Retina (tissue), 1 donor: ENCODE measurements around the gene GOLGA6L7.
"Not testable (repeated sequence)": the region's sequence is repeated elsewhere in the genome, so short reads cannot be mapped to it uniquely, and the experiment has no call there.

Experiments used
- DNase-seq: peaks from one replicate; pipeline ENCODE4 v3.0.0-alpha.2; 2016

Gene GOLGA6L7

DNA sequence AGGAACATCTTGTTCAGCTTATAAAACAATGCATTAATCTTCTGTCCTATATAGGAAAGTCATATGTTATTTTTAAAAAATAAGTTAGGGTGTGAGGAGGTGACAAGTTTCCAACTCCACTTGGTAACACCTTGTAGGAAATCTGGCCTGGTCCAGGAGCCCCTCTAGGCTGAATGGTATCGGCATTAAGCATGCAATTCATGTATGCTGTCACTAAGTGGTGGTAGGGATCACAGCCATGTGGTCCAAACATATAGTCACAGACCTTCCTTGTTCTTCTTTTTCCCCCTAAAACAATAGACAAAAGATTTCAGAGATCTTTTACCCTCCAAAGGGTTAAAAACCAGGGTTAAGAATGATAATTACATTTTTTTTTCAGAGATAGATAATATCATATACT lies 33.2 kb upstream of the GOLGA6L7 start:
- no peak for DNase-seq

DNA sequence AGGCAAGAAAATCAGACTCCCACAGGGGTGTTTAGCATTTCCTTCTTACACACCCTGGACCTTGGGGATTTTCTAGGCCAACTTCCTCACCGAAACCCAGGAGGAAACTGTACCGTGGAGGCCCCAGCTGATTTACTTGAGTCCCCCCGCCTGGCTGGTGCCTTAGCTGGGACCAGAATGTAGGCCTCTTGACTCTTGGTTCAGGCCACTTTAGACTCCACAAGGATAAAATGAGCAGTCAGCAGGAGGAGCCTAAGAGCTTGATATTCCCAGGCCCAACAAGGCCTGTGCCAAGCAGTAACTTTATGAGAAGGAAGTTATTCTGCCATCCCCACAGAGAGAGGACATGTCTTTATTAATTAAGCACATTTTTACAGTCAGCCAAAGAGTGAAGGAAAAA lies 32.7 kb upstream of the GOLGA6L7 start:
- no peak for DNase-seq

DNA sequence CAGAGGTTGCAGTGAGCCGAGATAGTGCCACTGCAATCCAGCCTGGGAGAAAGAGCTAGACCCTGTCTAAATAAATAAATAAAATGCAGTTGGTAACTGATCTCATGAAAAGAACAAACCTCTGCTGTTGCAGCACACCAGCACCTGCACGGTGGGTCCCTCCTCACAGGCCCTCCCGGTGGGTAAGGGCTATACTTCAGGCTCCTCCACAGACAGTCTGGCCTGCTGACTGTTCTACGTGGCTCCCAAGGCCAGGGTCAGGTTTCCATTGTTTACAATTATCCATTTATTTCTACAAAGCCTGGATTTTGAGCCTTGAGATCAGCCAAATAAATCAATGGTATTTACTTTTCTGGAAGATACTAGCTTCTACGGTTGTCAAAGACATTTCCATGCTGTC lies 32.2 kb upstream of the GOLGA6L7 start:
- DNase-seq, result no peak

DNA sequence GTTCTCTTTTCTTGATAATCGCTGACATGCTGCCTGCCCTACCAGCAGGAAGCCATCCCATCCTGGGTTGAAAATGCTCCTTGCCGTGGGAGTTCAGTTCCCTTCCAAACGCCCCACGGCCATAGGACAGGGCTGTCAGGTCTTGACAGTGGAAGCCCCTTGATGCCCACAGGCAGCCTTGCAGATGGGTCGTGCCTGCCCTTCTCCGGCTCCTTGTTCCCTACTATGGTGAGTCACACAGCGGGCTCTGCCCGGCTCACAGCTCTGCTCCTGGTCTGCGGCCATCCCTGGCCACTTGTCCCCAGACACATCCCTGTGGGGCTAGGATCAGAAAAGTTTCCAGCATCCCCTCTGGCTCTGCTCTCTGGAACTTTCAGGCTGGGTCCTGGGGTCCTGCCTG lies 31.1 kb upstream of the GOLGA6L7 start:
- no peak for DNase-seq

DNA sequence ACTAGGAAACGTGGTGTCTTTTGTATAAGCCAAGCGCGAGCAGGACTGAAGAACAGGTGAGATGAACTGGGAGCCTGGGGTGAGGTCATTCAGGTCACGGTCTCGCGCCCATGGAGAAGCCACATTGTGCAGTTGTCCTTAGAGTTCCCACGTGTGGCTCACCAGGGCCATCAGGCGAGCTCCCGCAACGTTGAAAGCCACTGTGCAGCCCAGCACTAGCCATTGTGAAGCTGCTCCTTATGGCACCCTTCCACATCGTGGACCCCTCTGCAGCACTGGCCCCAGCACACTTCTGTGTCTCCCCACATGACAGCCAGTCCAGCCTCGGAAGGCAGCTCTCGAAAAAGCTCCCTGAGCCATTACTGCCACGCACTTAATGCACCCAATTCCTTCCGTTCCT lies 29.8 kb upstream of the GOLGA6L7 start:
- no peak for DNase-seq

DNA sequence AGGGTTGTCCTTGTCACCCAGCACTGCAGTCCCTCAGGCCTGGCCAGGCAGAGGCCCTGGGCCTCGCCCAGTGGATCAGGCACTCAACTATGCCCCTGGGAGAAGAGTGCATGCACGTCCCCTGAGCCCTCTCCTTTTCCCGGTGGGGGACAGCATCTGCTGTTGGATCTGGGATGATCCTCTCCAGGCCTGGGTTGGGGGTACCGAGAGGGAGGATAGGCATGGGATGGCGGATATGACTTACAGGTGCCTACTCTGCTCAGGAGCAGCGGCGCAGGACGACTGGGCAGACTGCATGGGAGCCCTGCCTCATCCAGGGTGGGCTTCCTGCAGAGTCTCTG lies 28.4 kb upstream of the GOLGA6L7 start:
- DNase-seq, result no peak

DNA sequence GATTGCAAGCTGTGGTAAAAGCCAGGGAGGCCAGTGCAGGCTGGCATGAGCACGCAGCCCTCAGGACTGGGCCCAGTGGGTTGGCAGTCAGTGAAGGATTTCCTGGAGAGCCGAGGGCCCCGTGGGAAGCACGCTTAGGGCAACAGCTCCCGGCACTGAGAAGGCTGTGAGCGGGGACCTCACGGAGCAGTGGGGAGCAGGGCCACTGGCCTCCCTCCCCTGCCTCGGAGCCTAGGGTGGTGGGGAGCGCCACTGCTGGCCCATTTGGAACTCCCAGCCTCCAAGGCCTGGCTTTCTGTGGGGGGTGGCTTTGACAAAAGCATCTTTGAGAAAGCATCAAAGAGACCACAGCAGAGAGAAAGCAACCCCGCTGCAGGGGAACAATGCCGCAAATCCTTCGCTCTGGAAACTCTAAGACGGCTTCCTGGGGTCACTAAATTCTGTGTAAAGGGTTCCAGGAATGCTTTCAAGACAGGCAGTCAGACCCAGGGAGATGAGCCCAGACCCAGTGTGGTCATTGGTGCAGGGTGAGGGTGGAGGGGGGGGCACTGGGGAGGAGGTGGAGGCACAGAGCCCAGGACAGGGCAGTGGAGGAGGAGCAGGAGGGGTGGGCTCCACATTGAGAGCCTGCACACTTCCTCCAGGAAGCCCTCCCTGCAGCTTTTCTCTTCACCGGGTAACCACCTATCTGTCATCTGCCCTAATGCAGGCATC lies 27.8 kb upstream of the GOLGA6L7 start:
- DNase-seq, result peak; percentile 51

DNA sequence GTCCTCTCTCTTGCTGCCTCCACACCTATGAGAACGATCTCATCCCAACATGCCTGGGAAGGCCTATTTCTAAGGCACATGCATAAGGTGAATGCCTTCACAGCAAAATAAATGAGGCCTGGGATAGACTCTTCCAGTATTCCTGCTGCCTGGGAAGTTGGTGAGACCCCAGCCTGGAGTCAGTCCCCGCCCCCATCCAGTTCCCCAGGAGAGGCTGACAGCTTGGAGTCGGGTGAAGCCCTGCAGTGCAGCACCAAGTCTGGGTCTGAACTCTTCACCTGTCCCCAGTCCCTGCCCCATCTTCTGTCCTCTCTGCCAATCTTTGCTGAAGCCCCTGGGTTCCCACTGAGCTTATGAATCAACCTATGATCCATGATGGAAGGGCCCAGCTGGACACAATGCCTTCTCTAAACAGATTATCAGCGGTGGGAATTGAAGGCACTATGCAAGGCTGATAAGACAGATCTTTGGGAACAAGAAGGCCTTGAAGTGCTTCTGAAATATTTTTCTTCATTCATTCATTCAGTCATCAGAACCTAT lies 27.1 kb upstream of the GOLGA6L7 start:
- DNase-seq, result no peak

DNA sequence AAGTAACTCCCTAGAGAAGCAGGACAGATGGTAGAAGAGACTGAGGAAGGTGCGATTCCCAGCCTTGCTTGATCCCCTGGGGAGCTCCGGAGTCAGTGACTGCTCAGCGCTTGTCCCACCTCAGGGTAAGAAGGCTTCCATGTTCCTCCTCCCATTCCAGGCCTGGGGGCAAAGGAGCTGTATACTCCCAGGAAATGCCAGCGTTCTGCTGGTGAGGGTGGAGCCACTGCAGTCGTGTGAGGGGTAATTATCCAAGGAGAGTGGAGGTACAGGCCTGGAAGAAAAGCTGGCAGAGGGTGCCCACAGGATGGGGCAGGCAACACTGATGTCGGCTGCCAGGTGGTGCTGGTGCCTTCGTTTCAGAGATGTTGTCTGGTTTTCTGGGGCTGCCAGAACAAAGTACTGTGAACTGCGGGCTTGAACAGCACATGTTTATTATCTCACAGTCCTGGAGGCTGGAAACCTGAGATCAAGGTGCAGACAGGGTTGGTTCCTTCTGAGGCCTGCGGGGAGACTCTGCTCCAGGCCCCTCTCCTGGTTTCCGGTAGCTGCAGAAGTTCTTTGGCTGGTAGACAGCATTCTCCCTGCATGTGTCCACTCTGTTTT lies 25.2 kb upstream of the GOLGA6L7 start:
- no peak for DNase-seq

DNA sequence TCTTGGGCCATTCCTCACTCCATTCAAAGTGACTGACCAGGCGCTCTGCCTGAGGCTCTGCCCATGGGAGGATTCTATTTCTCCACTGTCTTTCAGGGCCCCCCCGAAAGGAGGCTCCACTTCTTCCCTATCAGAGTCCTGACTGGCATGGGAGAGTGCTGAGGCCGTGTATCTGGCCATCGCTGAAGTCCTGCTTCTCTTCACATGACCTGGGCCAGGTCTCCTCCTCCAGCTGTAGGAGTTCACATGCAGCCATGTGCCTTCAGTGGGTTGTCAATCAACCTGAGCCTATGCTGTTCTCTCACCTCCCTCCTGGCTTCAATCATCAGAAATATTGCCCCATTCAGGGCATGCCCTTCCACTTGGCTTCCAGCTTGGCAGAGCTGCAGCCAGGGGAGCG lies 24.6 kb upstream of the GOLGA6L7 start:
- DNase-seq, result no peak

DNA sequence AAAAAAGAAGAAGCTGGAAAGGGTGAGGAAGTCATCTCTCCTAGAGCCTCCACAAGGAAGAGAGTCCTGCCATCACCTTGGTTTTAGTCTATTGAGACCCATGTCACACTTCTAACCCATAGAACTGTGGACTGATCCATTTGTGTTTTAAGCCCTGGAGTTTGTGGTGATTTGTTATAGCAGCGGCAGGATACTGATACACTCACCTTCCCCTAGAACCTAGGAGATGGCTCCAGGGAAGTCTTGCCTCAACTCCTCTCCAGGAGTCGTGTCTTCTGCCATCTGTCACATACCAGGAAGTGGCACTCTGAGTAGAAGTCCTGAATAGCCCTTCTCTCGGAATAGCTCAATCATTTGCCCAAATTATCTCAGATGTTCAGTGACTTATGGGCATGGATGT lies 22.7 kb upstream of the GOLGA6L7 start:
- DNase-seq, result no peak

DNA sequence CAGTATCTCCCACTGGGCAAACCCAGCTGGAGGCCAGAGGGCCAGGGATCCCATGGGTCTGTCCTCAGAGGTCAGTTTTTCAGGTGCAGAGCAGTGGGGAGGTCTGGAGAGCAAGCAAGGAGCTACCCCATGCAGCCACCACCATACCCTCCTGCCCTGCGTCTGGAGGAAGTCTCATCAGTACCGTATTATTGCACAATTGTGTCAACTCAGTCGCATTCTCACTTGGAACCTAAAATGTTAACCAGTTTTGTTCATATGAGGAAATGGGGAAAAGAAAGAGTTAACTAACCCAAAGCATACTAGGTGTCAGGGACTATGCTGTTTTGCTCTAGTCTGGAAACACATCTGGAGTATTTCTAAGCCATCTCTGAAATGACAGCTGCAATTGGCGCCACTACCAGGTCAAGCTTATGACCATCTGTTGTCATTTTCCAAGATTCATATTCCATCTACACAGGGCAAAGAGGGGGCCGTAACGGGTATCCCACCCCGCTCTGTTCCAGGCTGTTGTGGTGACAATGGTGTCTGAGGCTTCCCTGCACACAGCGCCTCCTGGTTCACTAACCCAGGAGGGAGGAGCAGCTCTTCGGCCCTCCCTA lies 20.4 kb upstream of the GOLGA6L7 start:
- no peak for DNase-seq

DNA sequence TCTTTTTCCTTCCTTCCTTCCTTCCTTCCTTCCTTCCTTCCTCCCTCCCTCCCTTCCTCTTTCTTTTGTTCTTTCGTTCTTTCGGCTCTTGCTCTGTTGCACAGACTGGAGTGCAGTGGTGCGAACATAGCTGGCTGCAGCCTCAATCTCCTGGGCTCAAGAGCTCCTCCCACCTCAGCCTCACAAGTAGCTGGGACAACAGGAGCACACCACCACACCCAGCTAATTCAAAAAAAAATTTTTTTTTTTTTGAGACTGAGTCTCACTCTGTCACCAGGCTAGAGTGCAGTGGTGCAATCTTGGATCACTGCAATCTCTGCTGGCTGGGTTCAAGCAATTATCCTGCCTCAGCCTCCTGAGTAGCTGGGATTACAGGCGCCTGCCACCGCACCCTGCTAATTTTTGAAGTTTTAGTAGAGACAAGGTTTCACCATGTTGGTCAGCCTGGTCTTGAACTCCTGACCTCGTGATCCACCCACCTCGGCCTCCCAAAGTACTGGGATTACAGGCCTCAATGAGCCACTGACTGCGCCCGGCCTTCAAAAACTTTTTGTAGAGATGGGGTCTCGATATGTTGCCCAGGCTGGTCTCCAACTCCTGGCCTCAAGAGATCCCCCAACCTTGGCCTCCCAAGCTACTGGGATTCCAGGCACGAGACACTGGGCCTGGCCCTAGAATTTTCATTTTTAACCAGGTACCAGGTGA lies 13.3 kb upstream of the GOLGA6L7 start:
- DNase-seq, result not testable (repeated sequence)

DNA sequence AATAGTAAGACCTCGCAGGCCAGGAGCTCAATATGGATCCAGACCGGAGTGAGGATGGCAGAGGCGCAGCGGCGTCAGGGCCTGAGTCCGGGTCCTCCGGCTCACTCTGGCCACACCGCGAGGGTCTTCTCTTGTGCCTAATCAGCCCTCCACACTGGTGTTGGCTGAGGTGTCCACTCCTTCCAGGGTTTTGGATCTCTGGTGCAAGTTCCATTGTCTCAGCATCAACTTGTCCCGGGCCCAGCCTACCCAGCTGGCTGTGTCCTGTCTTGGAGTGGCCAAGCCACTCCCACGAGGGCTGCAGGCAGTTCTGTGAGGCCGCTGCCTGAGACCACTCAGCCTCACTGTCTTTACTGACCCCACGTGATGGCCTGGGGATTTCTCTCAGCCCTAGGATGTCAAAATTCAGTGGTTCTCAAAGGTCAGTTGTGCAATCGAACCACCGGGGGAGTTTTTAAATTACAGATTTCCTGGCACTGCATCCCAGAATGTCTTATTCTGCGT lies 12.6 kb upstream of the GOLGA6L7 start:
- no peak for DNase-seq

DNA sequence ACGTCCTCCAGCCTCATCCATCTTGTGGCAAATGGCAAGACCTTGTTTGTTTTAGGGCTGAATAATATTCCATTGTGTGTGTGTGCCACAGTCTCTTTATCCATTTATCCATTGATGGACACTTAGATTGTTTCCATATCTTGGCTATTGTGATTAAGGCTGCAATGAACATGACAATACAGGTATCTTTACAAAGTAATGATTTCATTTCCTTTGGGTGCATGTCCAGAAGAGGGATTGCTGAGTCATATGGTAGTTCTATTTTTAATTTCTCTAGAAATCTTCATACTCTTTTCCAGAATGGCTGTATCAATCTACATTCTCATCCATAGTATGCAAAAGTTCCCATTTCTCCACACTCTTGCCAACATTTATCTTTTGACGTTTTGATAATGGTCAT lies 6.1 kb upstream of the GOLGA6L7 start:
- not testable (repeated sequence) for DNase-seq

DNA sequence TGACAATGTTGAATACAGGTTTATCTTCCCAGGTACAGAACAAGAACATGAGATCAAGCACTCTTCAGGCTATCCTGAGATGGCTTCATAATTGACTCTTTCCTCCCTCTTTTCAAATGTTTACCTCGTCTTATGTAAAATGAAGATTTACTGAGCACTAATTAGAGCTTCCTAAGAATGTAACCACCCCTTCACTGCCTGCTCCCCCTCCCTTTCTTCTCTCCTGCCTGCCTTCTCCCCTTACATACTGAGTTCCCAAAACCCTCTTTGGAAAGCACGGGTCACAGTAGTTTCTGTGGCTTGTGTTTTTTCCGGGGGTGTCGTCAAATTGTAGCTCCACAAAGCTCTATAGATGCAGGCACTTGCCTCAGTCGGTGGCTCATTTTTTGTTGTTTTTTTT lies 5.2 kb upstream of the GOLGA6L7 start:
- not testable (repeated sequence) for DNase-seq

DNA sequence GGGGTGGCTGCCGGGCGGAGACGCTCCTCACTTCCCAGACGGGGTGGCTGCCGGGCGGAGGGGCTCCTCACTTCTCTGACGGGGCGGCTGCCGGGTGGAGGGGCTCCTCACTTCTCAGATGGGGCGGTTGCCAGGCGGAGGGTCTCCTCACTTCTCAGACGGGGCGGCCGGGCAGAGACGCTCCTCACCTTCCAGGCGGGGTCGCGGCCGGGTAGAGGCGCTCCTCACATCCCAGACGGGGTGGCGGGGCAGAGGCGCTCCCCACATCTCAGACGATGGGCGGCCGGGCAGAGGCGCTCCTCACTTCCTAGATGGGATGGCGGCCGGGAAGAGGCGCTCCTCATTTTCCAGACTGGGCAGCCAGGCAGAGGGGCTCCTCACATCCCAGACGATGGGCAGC lies 1.3 kb upstream of the GOLGA6L7 start:
- DNase-seq, result not testable (repeated sequence)

DNA sequence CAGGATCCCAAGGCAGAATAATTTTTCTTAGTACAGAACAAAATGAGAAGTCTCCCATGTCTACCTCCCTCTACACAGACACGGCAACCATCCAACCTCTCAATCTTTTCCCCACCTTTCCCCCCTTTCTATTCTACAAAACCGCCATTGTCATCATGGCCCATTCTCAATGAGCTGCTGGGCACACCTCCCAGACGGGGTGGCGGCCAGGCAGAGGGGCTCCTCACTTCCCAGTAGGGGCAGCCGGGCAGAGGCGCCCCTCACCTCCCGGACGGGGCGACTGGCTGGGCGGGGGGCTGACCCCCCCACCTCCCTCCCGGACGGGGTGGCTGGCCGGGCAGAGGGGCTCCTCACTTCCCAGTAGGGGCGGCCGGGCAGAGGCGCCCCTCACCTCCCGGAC lies 827 bp upstream of the GOLGA6L7 start:
- not testable (repeated sequence) for DNase-seq

DNA sequence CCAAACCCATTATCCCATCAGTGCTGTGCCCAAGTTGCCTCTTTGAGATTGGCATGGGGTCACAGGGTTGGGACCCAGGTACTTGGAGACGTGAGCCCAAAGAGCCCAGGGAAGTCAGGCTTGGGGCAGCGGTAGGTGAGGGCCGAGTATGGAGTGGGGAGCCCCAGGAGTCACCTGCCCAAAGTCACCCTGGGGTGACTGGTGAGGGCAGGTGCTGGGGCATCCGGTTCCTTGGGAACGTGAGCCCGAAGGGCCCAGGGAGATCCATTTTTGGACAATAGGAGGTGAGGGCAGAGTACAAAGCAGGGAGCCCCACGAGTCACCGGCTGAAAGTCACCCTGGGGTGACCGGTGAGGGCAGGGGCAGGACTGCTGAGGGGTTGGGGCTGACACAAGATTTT lies 485 bp downstream of the GOLGA6L7 start:
- DNase-seq, result not testable (repeated sequence)

DNA sequence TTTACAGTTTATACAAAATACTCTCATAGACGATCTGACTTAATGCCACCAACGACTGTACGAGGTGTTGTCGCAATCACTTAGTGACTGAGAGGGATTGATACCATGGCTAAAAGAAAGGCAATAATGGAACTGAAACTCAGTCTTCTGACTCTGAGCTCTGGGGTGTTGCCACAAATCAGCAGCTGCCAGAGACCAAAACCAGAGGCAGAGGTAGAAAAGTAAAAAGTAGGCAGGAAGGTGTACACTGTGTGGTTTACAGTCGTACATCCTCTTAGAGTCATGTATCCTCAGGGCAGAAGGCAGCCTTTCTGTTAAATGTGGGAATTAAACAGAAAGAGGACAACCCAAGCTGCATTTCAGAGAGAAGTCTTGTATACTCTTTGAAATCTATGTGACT lies 1.2 kb downstream of the GOLGA6L7 start:
- DNase-seq, result not testable (repeated sequence)

DNA sequence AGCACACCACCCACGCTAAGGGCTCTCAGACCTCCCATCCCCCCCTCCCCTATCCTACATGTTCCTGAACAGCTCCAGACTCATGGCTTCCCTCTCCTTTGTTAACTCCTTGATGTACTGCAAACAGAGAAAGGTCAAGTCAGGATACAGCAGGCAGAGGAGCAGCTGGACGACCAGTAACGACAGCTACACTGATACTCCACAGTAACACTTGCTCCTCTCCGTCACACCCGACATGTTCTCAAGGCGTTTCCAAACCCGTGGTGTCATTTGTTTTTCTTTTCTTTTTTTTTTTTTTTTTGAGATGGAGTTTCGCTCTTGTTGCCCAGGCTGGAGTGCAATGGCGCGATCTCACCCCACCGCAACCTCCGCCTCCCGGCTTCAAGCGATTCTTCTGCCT lies 4.3 kb downstream of the GOLGA6L7 start:
- DNase-seq, result not testable (repeated sequence)

DNA sequence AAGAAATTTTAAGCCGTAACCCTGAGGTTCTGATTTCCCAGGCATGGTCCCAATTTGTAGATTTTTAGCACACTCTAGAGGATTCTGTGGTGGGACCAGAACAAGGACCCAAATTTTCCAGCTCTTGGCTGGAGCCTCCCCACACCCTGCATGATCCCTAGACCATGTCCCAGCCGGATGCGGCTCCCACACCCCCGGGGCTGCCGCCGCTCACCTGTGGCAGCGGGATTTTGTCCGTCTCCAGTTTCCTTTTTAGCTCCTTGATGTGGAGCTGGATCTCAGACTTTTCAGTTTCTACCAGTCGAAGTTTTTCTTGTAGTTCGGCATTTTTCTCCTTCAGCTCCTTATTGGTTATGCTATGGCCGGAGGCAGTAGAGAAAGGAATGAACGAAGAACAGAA lies 4.9 kb downstream of the GOLGA6L7 start:
- not testable (repeated sequence) for DNase-seq

DNA sequence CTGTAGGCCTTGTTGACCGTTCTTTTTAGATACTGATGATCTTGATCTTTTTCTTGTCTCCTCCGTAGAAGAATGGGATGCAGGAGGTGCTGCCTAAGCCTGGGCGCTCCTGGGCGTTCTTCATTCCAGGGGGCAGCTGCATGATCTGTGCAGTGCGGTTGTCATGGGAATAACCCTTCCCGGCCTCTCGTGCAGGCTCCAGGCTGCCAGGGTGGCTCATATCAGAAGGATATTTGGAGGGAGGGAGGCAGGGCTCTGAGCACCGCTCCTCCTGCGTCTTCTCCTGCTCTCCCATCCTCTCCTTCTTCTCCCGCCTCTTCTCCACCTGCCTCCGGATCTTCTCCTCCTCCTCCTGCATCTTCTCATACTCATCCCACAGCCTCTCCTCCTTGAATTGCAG lies 6.2 kb downstream of the GOLGA6L7 start:
- DNase-seq, result not testable (repeated sequence)
